ENCODE results near the gene CFHR1.
A peak's percentile ranks its signal among the peaks of the same experiment; 100 is the strongest.
"Not testable (repeated sequence)": the region's sequence is repeated elsewhere in the genome, so short reads cannot be mapped to it uniquely, and the experiment has no call there.

Gene CFHR1

GRCh38 chr1:196819531-196819930, at the start of gene CFHR1:
CFHR1 (plus strand) TSS chr1:196819731; CDS start chr1:196819845, 114 bp downstream.
- not testable (repeated sequence) for DNase-seq

- not testable (repeated sequence) for DNase-seq
These were observed 49.7 kb upstream of the CFHR1 start for GRCh38 chr1:196769823-196770222.

GRCh38 chr1:196773713-196774112, 45.8 kb upstream of the CFHR1 start:
- DNase-seq: no peak

GRCh38 chr1:196774175-196774574, 45.4 kb upstream of the CFHR1 start:
- no peak for DNase-seq

GRCh38 chr1:196774603-196775002, 44.9 kb upstream of the CFHR1 start, which contains the start of gene CFHR3:
CFHR3 (plus strand) TSS chr1:196774840; CDS start chr1:196774887, 47 bp downstream.
- no peak for DNase-seq

GRCh38 chr1:196777603-196778002, 41.9 kb upstream of the CFHR1 start:
- DNase-seq: no peak

GRCh38 chr1:196779093-196779492, 40.4 kb upstream of the CFHR1 start:
- DNase-seq: no peak

GRCh38 chr1:196791252-196791651, 28.3 kb upstream of the CFHR1 start:
- not testable (repeated sequence) for DNase-seq

DNA sequence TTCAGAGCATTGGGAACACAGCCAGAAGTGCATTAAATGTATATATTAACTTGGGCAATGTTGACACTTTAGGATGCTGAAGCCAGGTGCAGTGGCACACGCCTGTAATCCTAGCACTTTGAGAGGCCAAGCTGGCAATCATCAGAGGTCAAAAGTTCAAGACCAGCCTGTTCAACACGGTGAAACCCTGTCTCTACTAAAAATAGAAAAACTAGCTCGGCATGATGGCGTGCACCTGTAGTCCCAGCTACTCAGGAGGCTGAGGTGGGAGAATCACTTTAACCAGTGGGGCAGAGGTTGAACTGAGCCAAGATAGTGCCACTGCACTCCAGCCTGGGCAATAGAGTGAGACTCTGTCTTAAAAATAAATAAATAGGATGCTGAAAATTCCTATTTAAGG, 25.4 kb upstream of the CFHR1 start:
- not testable (repeated sequence) for DNase-seq

DNA sequence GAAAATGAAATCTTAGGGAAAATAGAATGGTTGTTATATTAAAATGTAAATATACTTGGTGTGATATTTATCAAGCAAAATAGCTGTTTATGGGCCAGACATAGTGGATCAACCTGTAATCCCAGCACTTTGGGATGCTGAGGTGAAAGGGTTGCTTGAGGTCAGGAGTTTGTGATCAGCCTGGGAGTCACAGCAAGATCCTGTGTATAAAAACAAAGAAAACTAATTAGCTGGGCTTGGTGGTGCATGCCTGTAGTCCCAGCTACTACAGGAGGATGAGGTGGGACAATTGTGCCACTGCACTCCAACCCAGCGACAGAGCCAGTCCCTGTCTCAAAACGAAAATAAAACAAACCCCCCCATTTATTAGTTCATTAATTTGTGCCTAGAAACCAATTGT, 21.6 kb upstream of the CFHR1 start:
- DNase-seq: no peak

DNA sequence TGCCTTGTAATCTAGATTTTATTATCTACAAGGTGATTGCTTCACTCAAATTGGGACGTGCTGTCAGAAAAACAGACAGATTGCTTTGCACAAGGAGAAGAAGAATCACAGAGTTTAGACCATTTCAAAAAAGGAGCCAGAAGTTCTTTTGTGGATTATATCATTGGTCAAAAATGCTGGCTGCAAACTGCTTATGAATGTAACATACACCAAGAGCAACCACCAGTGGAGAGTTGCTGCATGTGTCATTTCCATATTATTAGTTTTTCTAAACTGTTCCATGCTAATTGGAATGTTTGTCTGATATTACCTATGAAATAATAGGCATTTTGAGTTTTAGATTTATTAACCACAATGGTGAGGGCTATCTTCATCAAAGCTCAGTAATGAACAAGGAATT, 17.6 kb upstream of the CFHR1 start:
- DNase-seq: not testable (repeated sequence)

DNA sequence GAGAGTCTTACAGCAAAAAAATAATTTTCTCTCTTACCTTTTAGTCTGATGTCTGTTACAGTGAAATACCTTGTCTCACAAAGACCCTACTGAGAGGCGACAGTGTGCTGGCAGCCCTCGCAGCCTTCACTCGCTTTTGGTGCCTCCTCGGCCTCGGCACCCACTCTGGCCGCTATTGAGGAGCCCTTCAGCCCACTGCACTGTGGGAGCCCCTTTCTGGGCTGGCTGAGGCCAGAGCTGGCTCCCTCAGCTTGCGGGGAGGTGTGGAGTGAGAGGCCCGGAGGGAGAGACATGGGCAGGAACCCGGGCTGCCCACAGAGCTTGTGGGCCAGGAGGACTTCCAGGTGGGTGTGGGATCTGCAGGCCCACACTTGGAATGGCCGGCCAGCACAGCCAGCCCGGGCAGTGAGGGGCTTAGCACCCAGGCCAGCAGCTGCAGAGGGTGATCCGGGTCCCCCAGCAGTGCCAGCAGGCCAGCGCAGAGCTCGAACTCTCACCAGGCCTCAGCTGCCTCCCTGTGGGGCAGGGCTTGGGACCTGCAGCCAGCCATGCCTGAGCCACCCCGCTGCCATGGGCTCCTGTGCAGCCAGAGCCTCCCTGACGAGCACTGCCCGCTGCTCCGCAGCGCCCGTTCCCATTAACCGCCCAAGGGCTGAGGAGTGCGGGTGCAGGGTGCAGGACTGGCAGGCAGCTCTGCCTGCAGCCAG, 10.8 kb upstream of the CFHR1 start:
- DNase-seq: no peak

- DNase-seq: not testable (repeated sequence)
These were observed 2.1 kb upstream of the CFHR1 start for GRCh38 chr1:196817442-196817841.

- DNase-seq: peak; percentile 2
These were observed 8.3 kb downstream of the CFHR1 start for GRCh38 chr1:196827860-196828259.

DNA sequence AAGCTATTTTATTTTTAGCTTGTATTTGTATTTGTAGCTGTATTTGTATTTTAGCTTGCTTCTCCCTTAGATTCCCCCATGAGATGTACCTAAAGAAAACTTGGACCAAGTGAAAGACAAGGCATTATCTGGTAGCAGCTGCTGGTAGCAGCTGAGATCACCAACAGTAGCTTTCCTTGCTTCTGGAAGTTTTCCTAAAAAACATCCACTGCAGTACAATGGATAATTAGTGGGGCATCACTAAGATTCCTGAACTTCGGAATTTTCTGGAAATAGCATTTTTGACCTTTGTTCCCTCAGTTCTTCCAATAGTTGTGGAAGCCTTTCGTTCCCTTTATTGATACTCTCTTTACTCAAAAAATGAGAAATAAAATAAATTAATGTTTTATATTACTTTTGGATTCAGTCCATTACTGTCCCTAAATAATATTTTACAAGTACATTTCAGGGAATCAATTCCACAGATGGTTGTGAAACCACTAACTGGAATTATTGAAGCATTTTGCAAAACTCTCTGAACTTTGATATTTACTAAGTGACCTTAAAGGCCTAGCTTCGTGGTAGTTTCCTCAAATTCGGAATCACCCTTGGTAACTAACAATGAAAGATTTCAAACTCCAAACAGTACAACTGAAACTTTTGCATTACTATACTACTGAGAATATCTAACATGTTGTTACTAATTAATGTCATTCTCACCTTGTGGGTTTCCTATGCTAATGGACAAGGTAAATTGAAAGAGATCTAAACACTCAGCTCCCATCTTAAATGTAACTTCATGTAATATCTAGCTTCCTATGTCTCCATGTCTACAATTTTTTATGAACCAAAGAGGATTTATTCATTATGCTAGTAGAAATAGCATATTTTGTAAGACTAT, 30.3 kb downstream of the CFHR1 start:
- not testable (repeated sequence) for DNase-seq

- no peak for DNase-seq
These were observed 36.5 kb downstream of the CFHR1 start for GRCh38 chr1:196856053-196856452.

DNA sequence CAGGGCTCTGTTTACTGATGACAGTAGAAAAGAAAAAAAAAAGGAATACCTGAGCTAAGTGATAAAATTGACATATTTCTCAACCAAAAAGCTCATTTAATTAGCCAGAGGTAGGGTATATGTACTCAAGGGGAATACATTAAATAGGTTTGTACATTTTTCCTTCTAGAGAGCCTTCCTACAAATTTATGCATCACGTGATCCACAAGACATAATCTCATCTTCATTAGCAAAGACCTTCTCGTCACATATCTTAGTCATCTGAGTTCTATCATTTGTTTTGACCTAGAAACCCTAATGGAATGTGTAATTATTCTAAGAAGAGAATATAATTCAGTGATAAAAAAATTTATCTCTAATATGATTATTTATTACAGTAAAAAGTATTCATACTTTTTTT, 37.7 kb downstream of the CFHR1 start:
- DNase-seq: no peak

- no peak for DNase-seq
These were observed 39.3 kb downstream of the CFHR1 start for GRCh38 chr1:196858811-196859210.

DNA sequence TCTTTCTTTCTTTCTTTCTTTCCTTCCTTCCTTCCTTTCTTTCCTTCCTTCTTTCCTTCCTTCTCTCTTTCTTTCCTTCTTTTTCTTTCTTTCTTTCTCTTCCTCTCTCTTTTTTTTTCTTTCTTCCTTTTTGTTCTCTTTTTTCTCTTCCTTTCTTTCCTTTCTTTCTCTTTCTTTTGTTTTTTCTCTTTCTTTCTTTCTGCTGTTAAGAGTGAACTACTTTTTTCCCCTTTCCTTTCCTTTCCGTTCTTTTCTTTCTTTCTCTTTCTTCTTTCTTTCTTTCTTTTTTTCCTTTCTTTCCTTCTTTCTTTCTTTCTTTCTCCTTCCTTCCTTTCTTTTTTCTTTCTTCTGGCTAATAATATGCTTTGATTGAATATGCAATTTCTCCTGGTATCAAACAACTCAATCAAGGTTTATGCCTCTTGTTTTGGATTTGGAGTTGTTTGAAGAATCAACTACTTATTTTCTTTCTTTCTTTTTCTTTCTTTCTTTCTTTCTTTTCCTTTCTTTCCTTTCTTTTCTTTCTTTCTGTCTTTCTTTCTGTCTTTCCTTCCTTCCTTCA, 40.9 kb downstream of the CFHR1 start:
- no peak for DNase-seq

DNA sequence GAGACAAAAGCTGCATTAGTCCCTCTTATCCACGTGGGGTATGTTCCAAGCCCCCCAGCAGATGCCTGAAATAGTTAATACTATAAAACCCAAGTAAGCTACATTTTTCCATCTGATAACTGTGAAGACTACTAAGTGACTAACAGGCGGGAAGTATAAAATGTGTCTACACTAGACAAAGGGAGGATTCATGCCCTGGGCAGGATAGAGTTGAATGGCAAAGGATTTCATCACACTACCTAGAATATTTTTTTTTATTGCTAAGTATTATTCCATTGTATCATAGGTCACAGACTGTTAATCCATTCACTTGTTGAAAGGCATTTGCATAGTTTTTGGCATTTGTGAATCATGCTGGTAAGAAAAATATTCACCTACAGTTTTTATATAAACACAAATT, 41.9 kb downstream of the CFHR1 start:
- DNase-seq: no peak

DNA sequence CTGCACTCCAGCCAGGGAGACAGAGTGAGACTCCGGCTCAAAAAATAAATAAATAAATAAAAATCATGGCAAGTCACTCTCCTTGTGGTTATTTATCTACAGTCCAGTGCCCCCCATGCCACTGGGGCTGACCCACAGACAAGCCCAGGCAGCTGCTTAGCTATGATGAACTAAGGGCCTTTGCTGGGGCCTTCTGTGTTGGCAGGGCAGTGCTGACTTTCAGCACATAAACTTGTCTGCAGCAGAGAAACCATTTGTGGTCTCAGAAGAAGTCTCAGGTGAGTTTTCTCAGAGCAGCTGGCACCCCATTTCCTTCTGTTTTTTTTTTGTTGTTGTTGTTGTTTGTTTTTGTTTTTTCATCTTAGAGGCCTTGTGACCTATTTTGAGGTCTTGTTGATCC, 47.4 kb downstream of the CFHR1 start:
- DNase-seq: no peak

DNA sequence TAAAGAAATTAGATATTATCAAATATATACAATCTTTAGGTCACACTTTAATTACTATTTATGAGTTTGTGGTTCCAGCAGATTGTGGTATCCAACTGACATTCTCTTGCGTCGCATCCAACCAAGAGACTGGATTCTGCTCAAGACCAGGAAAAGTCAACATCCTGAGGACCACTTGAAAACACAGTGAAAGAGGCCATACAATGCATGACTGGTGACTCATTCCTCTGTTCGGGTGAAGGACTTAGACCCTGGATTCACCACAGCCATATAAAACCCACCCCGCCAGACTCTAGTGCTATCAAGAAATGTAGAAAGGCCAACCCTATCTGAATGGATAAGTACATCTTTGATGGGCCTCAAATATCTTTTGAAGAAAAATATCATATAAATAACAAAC, 53.9 kb downstream of the CFHR1 start:
- DNase-seq: no peak

GRCh38 chr1:196875935-196876334, 56.4 kb downstream of the CFHR1 start:
- no peak for DNase-seq

DNA sequence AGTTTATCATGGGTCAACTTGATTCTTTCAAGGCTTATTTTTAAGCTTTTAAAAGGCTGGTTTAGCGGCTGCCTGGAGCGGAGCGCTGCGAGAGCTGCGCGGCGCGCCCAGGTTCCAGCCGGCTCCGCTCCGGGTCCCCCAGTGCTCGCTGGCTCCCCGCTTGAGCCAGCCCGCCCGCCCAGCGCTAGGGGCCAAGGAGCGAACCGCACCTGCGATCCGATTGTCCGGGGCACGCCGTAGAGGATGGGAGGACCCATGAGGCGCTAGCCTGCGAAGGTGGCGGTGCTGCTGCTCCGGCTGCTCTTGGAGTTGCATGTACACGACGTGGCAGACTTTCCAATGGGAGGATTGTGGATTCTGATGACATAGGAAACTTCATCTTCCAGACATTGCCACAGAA, 58.4 kb downstream of the CFHR1 start:
- DNase-seq: no peak

Measured in activated CD4-positive, alpha-beta T cell treated with anti-CD3 and anti-CD28 coated beads for 48 hours (primary cell).